Activated T-cell treated with anti-CD3 and anti-CD28 coated beads, Interleukin-2, amount 50 U/mL, for 24 hours (primary cell): ENCODE measurements around the gene SPIB.
A peak's percentile ranks its signal among the peaks of the same experiment; 100 is the strongest.

Experiments
- DNase-seq: peaks from one replicate; pipeline ENCODE4 v3.0.0-alpha.2; 2020
- H3K27ac Mint-ChIP-seq: 2 replicates; pipeline ENCODE4 v1.8.0; 2020; ENCODE audit warnings: mild to moderate bottlenecking, mixed read lengths
- H3K27me3 Mint-ChIP-seq: 2 replicates; pipeline ENCODE4 v1.8.0; 2020; ENCODE audit warnings: mixed read lengths
- H3K36me3 Mint-ChIP-seq: 2 replicates; pipeline ENCODE4 v1.8.0; 2020; ENCODE audit warnings: low read depth, mixed read lengths
- H3K4me1 Mint-ChIP-seq: 2 replicates; pipeline ENCODE4 v1.8.0; 2020; ENCODE audit warnings: low read depth, mixed read lengths
- H3K4me3 Mint-ChIP-seq: 2 replicates; pipeline ENCODE4 v1.8.0; 2020; ENCODE audit warnings: mild to moderate bottlenecking, moderate library complexity, mixed read lengths
- H3K9me3 Mint-ChIP-seq: 2 replicates; pipeline ENCODE4 v1.8.0; 2020; ENCODE audit warnings: mixed read lengths

The SPIB gene

GRCh38 chr19:50420127-50420526 lies 1.4 kb downstream of the SPIB start:
- peaks cover 16% of the 10 kb centered on the region for H3K36me3 Mint-ChIP-seq
- H3K27ac Mint-ChIP-seq: no peak overlapping the region
- H3K4me1 Mint-ChIP-seq: peaks cover 12% of the 10 kb centered on the region
- no peaks in the 10 kb centered on the region for H3K9me3 Mint-ChIP-seq
- peaks cover 44% of the 10 kb centered on the region for H3K27me3 Mint-ChIP-seq
- DNase-seq: no peak
- H3K4me3 Mint-ChIP-seq: no peak overlapping the region

GRCh38 chr19:50420808-50421207 lies 2.1 kb downstream of the SPIB start:
- no peaks in the 10 kb centered on the region for H3K9me3 Mint-ChIP-seq
- peaks cover 12% of the 10 kb centered on the region for H3K4me1 Mint-ChIP-seq
- peaks cover 44% of the 10 kb centered on the region for H3K27me3 Mint-ChIP-seq
- peaks cover 12% of the 10 kb centered on the region for H3K36me3 Mint-ChIP-seq
- no peak for DNase-seq
- H3K27ac Mint-ChIP-seq: no peak overlapping the region
- H3K4me3 Mint-ChIP-seq: no peak overlapping the region

- Mint-ChIP-seq H3K27me3 (peaks cover 44% of the 10 kb centered on the region), H3K36me3 (peaks cover 8% of the 10 kb centered on the region), H3K4me3 (no peak overlapping the region), H3K9me3 (no peaks in the 10 kb centered on the region), H3K27ac (no peak overlapping the region), H3K4me1 (peaks cover 14% of the 10 kb centered on the region)
- no peak for DNase-seq
Measured at GRCh38 chr19:50422397-50423278, 3.9 kb downstream of the SPIB start.

- Mint-ChIP-seq H3K27ac (no peak overlapping the region), H3K4me1 (peaks cover 14% of the 10 kb centered on the region)
Measured at GRCh38 chr19:50423279-50424113, 4.8 kb downstream of the SPIB start.

GRCh38 chr19:50425581-50425980 lies 6.8 kb downstream of the SPIB start:
- Mint-ChIP-seq H3K4me1 (peaks cover 2% of the 10 kb centered on the region), H3K36me3 (peaks cover 3% of the 10 kb centered on the region), H3K27me3 (peaks cover 40% of the 10 kb centered on the region), H3K4me3 (no peak overlapping the region), H3K9me3 (no peaks in the 10 kb centered on the region), H3K27ac (no peak overlapping the region)
- no peak for DNase-seq

More at GRCh38 chr19:50423279-50424113, 4.8 kb downstream of the SPIB start:
- peaks cover 4% of the 10 kb centered on the region for H3K36me3 Mint-ChIP-seq
- no peaks in the 10 kb centered on the region for H3K9me3 Mint-ChIP-seq
- peaks cover 41% of the 10 kb centered on the region for H3K27me3 Mint-ChIP-seq
- no peak overlapping the region for H3K4me3 Mint-ChIP-seq
- no peak for DNase-seq

- Mint-ChIP-seq H3K27me3 (peaks cover 36% of the 10 kb centered on the region), H3K4me3 (no peak overlapping the region), H3K36me3 (no peaks in the 10 kb centered on the region), H3K9me3 (no peaks in the 10 kb centered on the region), H3K4me1 (peaks cover 13% of the 10 kb centered on the region), H3K27ac (no peak overlapping the region)
- no peak for DNase-seq
Measured at GRCh38 chr19:50427318-50427925, 8.7 kb downstream of the SPIB start.

- Mint-ChIP-seq H3K9me3 (no peaks in the 10 kb centered on the region), H3K27ac (no peak overlapping the region), H3K27me3 (peaks cover 39% of the 10 kb centered on the region), H3K4me3 (peak overlapping the region; percentile 48), H3K36me3 (no peaks in the 10 kb centered on the region), H3K4me1 (peaks cover 13% of the 10 kb centered on the region)
- DNase-seq: peak; percentile 53
Measured at GRCh38 chr19:50427997-50428425, 9.3 kb downstream of the SPIB start.

- no peak for DNase-seq
- peaks cover 42% of the 10 kb centered on the region for H3K27me3 Mint-ChIP-seq
- no peak overlapping the region for H3K27ac Mint-ChIP-seq
- no peak overlapping the region for H3K4me3 Mint-ChIP-seq
- H3K36me3 Mint-ChIP-seq: no peaks in the 10 kb centered on the region
- H3K9me3 Mint-ChIP-seq: no peaks in the 10 kb centered on the region
- peaks cover 13% of the 10 kb centered on the region for H3K4me1 Mint-ChIP-seq
Measured at GRCh38 chr19:50428772-50429463, 10.2 kb downstream of the SPIB start.

- peak overlapping the region; percentile 81 for H3K4me3 Mint-ChIP-seq
- DNase-seq: no peak
- H3K27me3 Mint-ChIP-seq: peaks cover 44% of the 10 kb centered on the region
- no peaks in the 10 kb centered on the region for H3K9me3 Mint-ChIP-seq
- H3K4me1 Mint-ChIP-seq: peaks cover 13% of the 10 kb centered on the region
- H3K36me3 Mint-ChIP-seq: no peaks in the 10 kb centered on the region
- no peak overlapping the region for H3K27ac Mint-ChIP-seq
Measured at GRCh38 chr19:50430888-50431342, 12.2 kb downstream of the SPIB start.

GRCh38 chr19:50431343-50432220 lies 12.8 kb downstream of the SPIB start:
- H3K36me3 Mint-ChIP-seq: no peaks in the 10 kb centered on the region
- peak overlapping the region; percentile 81 for H3K4me3 Mint-ChIP-seq
- peak overlapping the region; percentile 91 for H3K27ac Mint-ChIP-seq
- H3K9me3 Mint-ChIP-seq: no peaks in the 10 kb centered on the region
- DNase-seq: peak; percentile 97
- peaks cover 46% of the 10 kb centered on the region for H3K27me3 Mint-ChIP-seq
- H3K4me1 Mint-ChIP-seq: peaks cover 13% of the 10 kb centered on the region

GRCh38 chr19:50432221-50433028 lies 13.7 kb downstream of the SPIB start, which contains the start of gene MYBPC2:
Gene MYBPC2, plus strand, starts transcription at chr19:50432892. Its CDS starts 62 bp downstream, at chr19:50432954.
- Mint-ChIP-seq H3K9me3 (no peaks in the 10 kb centered on the region), H3K4me3 (peak within 1 kb of the TSS; percentile 81), H3K36me3 (no peaks in the 10 kb centered on the region), H3K4me1 (peaks cover 13% of the 10 kb centered on the region), H3K27ac (peak within 1 kb of the TSS; percentile 91), H3K27me3 (peaks cover 50% of the 10 kb centered on the region)
- DNase-seq: no peak

GRCh38 chr19:50433201-50434180 lies 14.8 kb downstream of the SPIB start:
- Mint-ChIP-seq H3K4me1 (peaks cover 11% of the 10 kb centered on the region), H3K4me3 (peak overlapping the region; percentile 66), H3K9me3 (no peaks in the 10 kb centered on the region), H3K27me3 (peaks cover 50% of the 10 kb centered on the region), H3K27ac (peak overlapping the region; percentile 47), H3K36me3 (no peaks in the 10 kb centered on the region)
- DNase-seq: no peak
